HCT116 (cell line): ENCODE measurements around the gene SLC7A1. TPM values are rescaled to one million over a fixed set of nuclear protein-coding genes. Genes with fewer than 3 reads are reported as not detected.

Source experiments
- ATAC-seq: fragments of 200-7000 bp; cut with Tn5 transposase; 2 replicates; pipeline ENCODE4 v1.9.1; 2020; ENCODE audit warnings: mild to moderate bottlenecking, moderate library complexity
- BruUV-seq: library from RNA; stranded (reverse); fragments of 400-500 nt; replicated peaks from 2 replicates; lab custom pipeline; 2021; lab: Mats Ljungman, UMichigan
- CTCF ChIA-PET: fragments of 300-600 bp; sonication (Branson Sonifier 250); formaldehyde crosslinking; loops from one replicate; lab custom pipeline; 2021; ENCODE audit warnings: antibody characterized with exemption; lab: Charles Lee
- POLR2A ChIA-PET: fragments of 300-600, 350-600 bp; sonication (Branson Sonifier 250); formaldehyde crosslinking; loops from one replicate; lab custom pipeline; 2021; ENCODE audit warnings: antibody characterized with exemption; lab: Charles Lee
- RAD21 ChIA-PET, 2 experiments: fragments of 300-600 bp; sonication (Branson Sonifier 250); formaldehyde crosslinking; loops; one replicate each; lab custom pipeline; 2023; ENCODE audit warnings: low total read pairs in 2 of 2; ENCODE audit not compliant: uncharacterized antibody in 2 of 2, unreplicated experiment in 2 of 2, low non-redundant PET in 1 of 2; lab: Charles Lee
- DNase-seq: peaks from one replicate; pipeline ENCODE4 v3.0.0-alpha.2; 2010; ENCODE audit warnings: low read depth, low spot score
- H2AFZ ChIP-seq: fragments of 200-600 bp; shearing (Covaris generic), sonication (generic); 2 replicates; pipeline ENCODE4 v1.6.1; 2017; ENCODE audit warnings: low read depth, mixed run types, mixed read lengths, antibody characterized with exemption, low read length; ENCODE audit not compliant: poor library complexity, severe bottlenecking
- H3K27ac ChIP-seq: 2 replicates; pipeline ENCODE4 v1.5.1; 2012; ENCODE audit warnings: low read depth, low read length
- H3K27me3 ChIP-seq: fragments of 200-600 bp; sonication (generic); 2 replicates; pipeline ENCODE4 v1.6.1; 2016; ENCODE audit warnings: mixed run types, low read length, mixed read lengths; ENCODE audit not compliant: insufficient read depth
- H3K36me3 ChIP-seq, 2 experiments: fragments of 200-500 bp in 1 of 2; fragments of 200-600 bp in 1 of 2; sonication (Bioruptor generic) in 1 of 2; sonication (generic) in 1 of 2; 2 replicates each; pipeline versions ENCODE4 v1.5.1 to v1.6.1; 2014 to 2016; ENCODE audit warnings: low read length in 2 of 2, inconsistent platforms in 1 of 2, mixed read lengths in 1 of 2, mixed run types in 1 of 2; ENCODE audit not compliant: insufficient read depth in 2 of 2, control insufficient read depth in 1 of 2
- H3K4me1 ChIP-seq, 2 experiments: fragments of 200-600 bp in 1 of 2; sonication (generic) in 1 of 2; 2 replicates each; pipeline versions ENCODE4 v1.5.1 to v1.6.1; 2012 to 2017; ENCODE audit warnings: low read length in 2 of 2, inconsistent platforms in 1 of 2, mild to moderate bottlenecking in 1 of 2, mixed read lengths in 1 of 2, mixed run types in 1 of 2, moderate library complexity in 1 of 2; ENCODE audit not compliant: insufficient read depth in 2 of 2, control insufficient read depth in 1 of 2
- H3K4me2 ChIP-seq: fragments of 200-600 bp; sonication (generic); 2 replicates; pipeline ENCODE4 v1.6.1; 2017; ENCODE audit warnings: mixed run types, low read length, mixed read lengths
- H3K4me3 ChIP-seq, 2 experiments: fragments of 200-600 bp in 1 of 2; sonication (generic) in 1 of 2; replicated peaks in 1 of 2; 2 replicates each; pipeline ENCODE4 v1.5.1; 2011 to 2016; ENCODE audit warnings: low read length in 2 of 2, control low read depth in 1 of 2, low read depth in 1 of 2, mild to moderate bottlenecking in 1 of 2, mixed read lengths in 1 of 2, mixed run types in 1 of 2
- H3K79me2 ChIP-seq: fragments of 200-600 bp; sonication (generic); 2 replicates; pipeline ENCODE4 v1.6.1; 2017; ENCODE audit warnings: mild to moderate bottlenecking, mixed run types, low read length, moderate library complexity, mixed read lengths; ENCODE audit not compliant: insufficient read depth
- H3K9ac ChIP-seq: fragments of 200-600 bp; sonication (generic); 2 replicates; pipeline ENCODE4 v1.6.1; 2016; ENCODE audit warnings: low read length, mixed read lengths
- H3K9me2 ChIP-seq: fragments of 200-600 bp; sonication (generic), shearing (Covaris generic); 2 replicates; pipeline ENCODE4 v1.6.1; 2017; ENCODE audit warnings: mixed run types, mild to moderate bottlenecking, moderate library complexity; ENCODE audit not compliant: insufficient read depth
- H3K9me3 ChIP-seq, 2 experiments: fragments of 200-500 bp in 1 of 2; fragments of 200-600 bp in 1 of 2; sonication (Bioruptor generic) in 1 of 2; sonication (generic) in 1 of 2; 2 replicates each; pipeline ENCODE4 v1.6.1; 2014 to 2017; ENCODE audit warnings: low read length in 2 of 2, mixed read lengths in 2 of 2, inconsistent platforms in 1 of 2, low read depth in 1 of 2, mild to moderate bottlenecking in 1 of 2, mixed run types in 1 of 2, moderate library complexity in 1 of 2; ENCODE audit not compliant: control insufficient read depth in 1 of 2, insufficient read depth in 1 of 2
- H4K20me1 ChIP-seq: fragments of 200-600 bp; sonication (generic), shearing (Covaris generic); 2 replicates; pipeline ENCODE4 v1.6.1; 2017; ENCODE audit warnings: mixed run types, mild to moderate bottlenecking, moderate library complexity; ENCODE audit not compliant: insufficient read depth
- CBX3 ChIP-seq: IDR thresholded peaks from 2 replicates; pipeline ENCODE4 v1.6.1; 2012; ENCODE audit warnings: low read depth
- CEBPB ChIP-seq: IDR thresholded peaks from 2 replicates; pipeline ENCODE4 v1.6.1; 2012; ENCODE audit warnings: low read depth
- CTCF ChIP-seq, 3 experiments: fragments of 200-600 bp in 1 of 3; sonication (generic) in 1 of 3; IDR thresholded peaks in 2 of 3; conservative IDR thresholded peaks in 1 of 3; 2 replicates each; pipeline ENCODE4 v1.5.1; 2012 to 2017; ENCODE audit warnings: low read depth in 2 of 3, low read length in 2 of 3, antibody characterized with exemption in 1 of 3, borderline replicate concordance in 1 of 3, control low read depth in 1 of 3, mild to moderate bottlenecking in 1 of 3, mixed read lengths in 1 of 3, mixed run types in 1 of 3, moderate library complexity in 1 of 3; ENCODE audit not compliant: insufficient read depth in 1 of 3
- EGR1 ChIP-seq: IDR thresholded peaks from 2 replicates; pipeline ENCODE4 v1.6.1; 2012; ENCODE audit warnings: low read depth
- EZH2 ChIP-seq: fragments of 200-600 bp; sonication (generic); IDR thresholded peaks from 2 replicates; pipeline ENCODE4 v1.6.1; 2017; ENCODE audit warnings: antibody characterized with exemption, mixed run types
- FOSL1 ChIP-seq: IDR thresholded peaks from 2 replicates; pipeline ENCODE4 v1.6.1; 2012; ENCODE audit warnings: low read depth
- JUND ChIP-seq: IDR thresholded peaks from 2 replicates; pipeline ENCODE4 v1.6.1; 2012
- POLR2AphosphoS5 ChIP-seq: IDR thresholded peaks from 2 replicates; pipeline ENCODE4 v1.6.1; 2011; ENCODE audit warnings: mild to moderate bottlenecking, low read depth, low read length, moderate library complexity
- RAD21 ChIP-seq: IDR thresholded peaks from 2 replicates; pipeline ENCODE4 v1.6.1; 2012; ENCODE audit warnings: low read depth, mild to moderate bottlenecking
- REST ChIP-seq: IDR thresholded peaks from 2 replicates; pipeline ENCODE4 v1.6.1; 2012; ENCODE audit warnings: low read depth
- SIN3A ChIP-seq: IDR thresholded peaks from 2 replicates; pipeline ENCODE4 v1.6.1; 2012; ENCODE audit warnings: low read depth
- SP1 ChIP-seq: IDR thresholded peaks from 2 replicates; pipeline ENCODE4 v1.6.1; 2012; ENCODE audit warnings: low read depth
- SRF ChIP-seq: IDR thresholded peaks from 2 replicates; pipeline ENCODE4 v1.6.1; 2012; ENCODE audit warnings: low read depth
- TCF7L2 ChIP-seq: IDR thresholded peaks from 2 replicates; pipeline ENCODE4 v1.7.0; 2011; ENCODE audit warnings: borderline replicate concordance, inconsistent platforms; ENCODE audit not compliant: insufficient read depth, insufficient read length; ENCODE audit errors: extremely low read depth
- YY1 ChIP-seq: IDR thresholded peaks from 2 replicates; pipeline ENCODE4 v1.6.1; 2011; ENCODE audit warnings: low read length, low read depth, moderate library complexity, mild to moderate bottlenecking; ENCODE audit not compliant: insufficient replicate concordance; ENCODE audit errors: extremely low read depth
- ZBTB33 ChIP-seq: IDR thresholded peaks from 2 replicates; pipeline ENCODE4 v1.6.1; 2011; ENCODE audit warnings: mild to moderate bottlenecking, low read length, moderate library complexity; ENCODE audit not compliant: insufficient replicate concordance; ENCODE audit errors: extremely low read depth
- ZFX ChIP-seq: fragments of 450-650 bp; IDR thresholded peaks from 2 replicates; pipeline ENCODE4 v1.6.1; 2017
- ZNF274 ChIP-seq: fragments of 200-500 bp; sonication (Bioruptor generic); IDR thresholded peaks from 2 replicates; pipeline ENCODE4 v1.6.1; 2014; ENCODE audit warnings: mild to moderate bottlenecking, low read depth, low read length, inconsistent platforms
- intact Hi-C: fragments of 100-400 bp; cut with micrococcal nuclease; formaldehyde crosslinking; loops from 2 replicates; pipeline ENCODE4 v1.10.0; 2022
- total RNA-seq: library from RNA; stranded (reverse); gene quantifications from one replicate; pipeline ENCODE4 v1.2.1, GENCODE V29; 2021; ENCODE audit not compliant: unreplicated experiment

SLC7A1 gene
- total RNA-seq, 1 experiment from 2014 or later: 124 TPM

GRCh38 chr13:29464105-29464679, 131.3 kb downstream of the SLC7A1 start:
- ATAC-seq (no peak), DNase-seq (no peak)
- Histone ChIP-seq H3K9me2 (no peaks in the 10 kb centered on the region), H3K4me1 (no peaks in the 10 kb centered on the region), H3K9me3 (no peaks in the 10 kb centered on the region), H4K20me1 (no peaks in the 10 kb centered on the region; the same call in 1 of the 2 replicates), H3K36me3 (no peaks in the 10 kb centered on the region), H3K27me3 (no peaks in the 10 kb centered on the region; the same call in 1 of the 2 replicates), H2AFZ (no peak overlapping the region), H3K9ac (no peak overlapping the region), H3K4me2 (no peak overlapping the region), H3K79me2 (no peaks in the 10 kb centered on the region), H3K4me3 (no peak overlapping the region), H3K27ac (no peak overlapping the region)
- BruUV-seq: no TSS peak
- ChIA-PET CTCF (no interaction called here), POLR2A (no interaction called here), RAD21 (no interaction called here)
- no peak for TF ChIP-seq EGR1
- no peak for TF ChIP-seq ZNF274
- TF ChIP-seq ZFX: no peak
- TF ChIP-seq SP1: no peak
- no peak for TF ChIP-seq FOSL1
- no peak for TF ChIP-seq EZH2
- no peak for TF ChIP-seq RAD21
- TF ChIP-seq SRF: no peak
- no peak for TF ChIP-seq TCF7L2
- no peak for TF ChIP-seq POLR2AphosphoS5
- no peak for TF ChIP-seq CBX3
- no peak for TF ChIP-seq ZBTB33
- TF ChIP-seq YY1: no peak
- TF ChIP-seq CTCF (IDR thresholded peaks at IDR 0.05 in 2 of 3, conservative IDR thresholded peaks at IDR 0.05 in 1 of 3; ENCODE audit: borderline replicate concordance in 1 of 3, insufficient read depth in 1 of 3, low read depth in 2 of 3, low read length in 2 of 3): no peak
- no peak for TF ChIP-seq SIN3A
- no peak for TF ChIP-seq CEBPB
- TF ChIP-seq REST: no peak
- no peak for TF ChIP-seq JUND
- intact Hi-C loops: no loop called here
